C4-2B (cell line): Measurements from ENCODE around the gene GRB10.

Experiments
- ZFX ChIP-seq: fragments of 450-650 bp; IDR thresholded peaks from 2 replicates; pipeline ENCODE4 v1.6.1; 2017
- TF ChIP-seq, protein P1 (sequence below): fragments of 450-650 bp; conservative IDR thresholded peaks from 2 replicates; pipeline ENCODE4 v1.5.1; 2017; ENCODE audit warnings: mild to moderate bottlenecking

GRCh38 chr7:50631639-50632038 lies 151.1 kb downstream of the GRB10 start:
- TF ChIP-seq, protein P1, sequence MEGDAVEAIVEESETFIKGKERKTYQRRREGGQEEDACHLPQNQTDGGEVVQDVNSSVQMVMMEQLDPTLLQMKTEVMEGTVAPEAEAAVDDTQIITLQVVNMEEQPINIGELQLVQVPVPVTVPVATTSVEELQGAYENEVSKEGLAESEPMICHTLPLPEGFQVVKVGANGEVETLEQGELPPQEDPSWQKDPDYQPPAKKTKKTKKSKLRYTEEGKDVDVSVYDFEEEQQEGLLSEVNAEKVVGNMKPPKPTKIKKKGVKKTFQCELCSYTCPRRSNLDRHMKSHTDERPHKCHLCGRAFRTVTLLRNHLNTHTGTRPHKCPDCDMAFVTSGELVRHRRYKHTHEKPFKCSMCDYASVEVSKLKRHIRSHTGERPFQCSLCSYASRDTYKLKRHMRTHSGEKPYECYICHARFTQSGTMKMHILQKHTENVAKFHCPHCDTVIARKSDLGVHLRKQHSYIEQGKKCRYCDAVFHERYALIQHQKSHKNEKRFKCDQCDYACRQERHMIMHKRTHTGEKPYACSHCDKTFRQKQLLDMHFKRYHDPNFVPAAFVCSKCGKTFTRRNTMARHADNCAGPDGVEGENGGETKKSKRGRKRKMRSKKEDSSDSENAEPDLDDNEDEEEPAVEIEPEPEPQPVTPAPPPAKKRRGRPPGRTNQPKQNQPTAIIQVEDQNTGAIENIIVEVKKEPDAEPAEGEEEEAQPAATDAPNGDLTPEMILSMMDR = no peak
- no peak for TF ChIP-seq ZFX
